ENCODE results near the gene NPAS3. TPM values are rescaled to one million over a fixed set of nuclear protein-coding genes. Genes with fewer than 3 reads are reported as not detected.

NPAS3 gene
- total and polyA plus RNA-seq, 2 of the 13 experiments (the other 11 are each of a cell fraction or from before 2014, with no cell fraction given): not detected

- TF ChIP-seq, protein P1, sequence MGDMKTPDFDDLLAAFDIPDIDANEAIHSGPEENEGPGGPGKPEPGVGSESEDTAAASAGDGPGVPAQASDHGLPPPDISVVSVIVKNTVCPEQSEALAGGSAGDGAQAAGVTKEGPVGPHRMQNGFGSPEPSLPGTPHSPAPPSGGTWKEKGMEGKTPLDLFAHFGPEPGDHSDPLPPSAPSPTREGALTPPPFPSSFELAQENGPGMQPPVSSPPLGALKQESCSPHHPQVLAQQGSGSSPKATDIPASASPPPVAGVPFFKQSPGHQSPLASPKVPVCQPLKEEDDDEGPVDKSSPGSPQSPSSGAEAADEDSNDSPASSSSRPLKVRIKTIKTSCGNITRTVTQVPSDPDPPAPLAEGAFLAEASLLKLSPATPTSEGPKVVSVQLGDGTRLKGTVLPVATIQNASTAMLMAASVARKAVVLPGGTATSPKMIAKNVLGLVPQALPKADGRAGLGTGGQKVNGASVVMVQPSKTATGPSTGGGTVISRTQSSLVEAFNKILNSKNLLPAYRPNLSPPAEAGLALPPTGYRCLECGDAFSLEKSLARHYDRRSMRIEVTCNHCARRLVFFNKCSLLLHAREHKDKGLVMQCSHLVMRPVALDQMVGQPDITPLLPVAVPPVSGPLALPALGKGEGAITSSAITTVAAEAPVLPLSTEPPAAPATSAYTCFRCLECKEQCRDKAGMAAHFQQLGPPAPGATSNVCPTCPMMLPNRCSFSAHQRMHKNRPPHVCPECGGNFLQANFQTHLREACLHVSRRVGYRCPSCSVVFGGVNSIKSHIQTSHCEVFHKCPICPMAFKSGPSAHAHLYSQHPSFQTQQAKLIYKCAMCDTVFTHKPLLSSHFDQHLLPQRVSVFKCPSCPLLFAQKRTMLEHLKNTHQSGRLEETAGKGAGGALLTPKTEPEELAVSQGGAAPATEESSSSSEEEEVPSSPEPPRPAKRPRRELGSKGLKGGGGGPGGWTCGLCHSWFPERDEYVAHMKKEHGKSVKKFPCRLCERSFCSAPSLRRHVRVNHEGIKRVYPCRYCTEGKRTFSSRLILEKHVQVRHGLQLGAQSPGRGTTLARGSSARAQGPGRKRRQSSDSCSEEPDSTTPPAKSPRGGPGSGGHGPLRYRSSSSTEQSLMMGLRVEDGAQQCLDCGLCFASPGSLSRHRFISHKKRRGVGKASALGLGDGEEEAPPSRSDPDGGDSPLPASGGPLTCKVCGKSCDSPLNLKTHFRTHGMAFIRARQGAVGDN (CRISPR knock-in tag; IDR thresholded peaks at IDR 0.05): peak; percentile 28; the same call in 1 of the 2 replicates
- TF ChIP-seq TP53 (CRISPR knock-in tag; conservative IDR thresholded peaks at IDR 0.05): no peak
- no peak for TF ChIP-seq AHR (CRISPR knock-in tag; IDR thresholded peaks at IDR 0.05)
- peak; percentile 67; the same call in 1 of the 2 replicates for TF ChIP-seq ERF (CRISPR knock-in tag; IDR thresholded peaks at IDR 0.05)
- TF ChIP-seq KDM5A (IDR thresholded peaks at IDR 0.05; ENCODE audit: borderline replicate concordance, low read length): no peak
- TF ChIP-seq ZNF431 (CRISPR knock-in tag; IDR thresholded peaks at IDR 0.05; ENCODE audit: borderline replicate concordance, low read depth): peak; percentile 46; the same call in 1 of the 2 replicates
- TF ChIP-seq, protein P2, sequence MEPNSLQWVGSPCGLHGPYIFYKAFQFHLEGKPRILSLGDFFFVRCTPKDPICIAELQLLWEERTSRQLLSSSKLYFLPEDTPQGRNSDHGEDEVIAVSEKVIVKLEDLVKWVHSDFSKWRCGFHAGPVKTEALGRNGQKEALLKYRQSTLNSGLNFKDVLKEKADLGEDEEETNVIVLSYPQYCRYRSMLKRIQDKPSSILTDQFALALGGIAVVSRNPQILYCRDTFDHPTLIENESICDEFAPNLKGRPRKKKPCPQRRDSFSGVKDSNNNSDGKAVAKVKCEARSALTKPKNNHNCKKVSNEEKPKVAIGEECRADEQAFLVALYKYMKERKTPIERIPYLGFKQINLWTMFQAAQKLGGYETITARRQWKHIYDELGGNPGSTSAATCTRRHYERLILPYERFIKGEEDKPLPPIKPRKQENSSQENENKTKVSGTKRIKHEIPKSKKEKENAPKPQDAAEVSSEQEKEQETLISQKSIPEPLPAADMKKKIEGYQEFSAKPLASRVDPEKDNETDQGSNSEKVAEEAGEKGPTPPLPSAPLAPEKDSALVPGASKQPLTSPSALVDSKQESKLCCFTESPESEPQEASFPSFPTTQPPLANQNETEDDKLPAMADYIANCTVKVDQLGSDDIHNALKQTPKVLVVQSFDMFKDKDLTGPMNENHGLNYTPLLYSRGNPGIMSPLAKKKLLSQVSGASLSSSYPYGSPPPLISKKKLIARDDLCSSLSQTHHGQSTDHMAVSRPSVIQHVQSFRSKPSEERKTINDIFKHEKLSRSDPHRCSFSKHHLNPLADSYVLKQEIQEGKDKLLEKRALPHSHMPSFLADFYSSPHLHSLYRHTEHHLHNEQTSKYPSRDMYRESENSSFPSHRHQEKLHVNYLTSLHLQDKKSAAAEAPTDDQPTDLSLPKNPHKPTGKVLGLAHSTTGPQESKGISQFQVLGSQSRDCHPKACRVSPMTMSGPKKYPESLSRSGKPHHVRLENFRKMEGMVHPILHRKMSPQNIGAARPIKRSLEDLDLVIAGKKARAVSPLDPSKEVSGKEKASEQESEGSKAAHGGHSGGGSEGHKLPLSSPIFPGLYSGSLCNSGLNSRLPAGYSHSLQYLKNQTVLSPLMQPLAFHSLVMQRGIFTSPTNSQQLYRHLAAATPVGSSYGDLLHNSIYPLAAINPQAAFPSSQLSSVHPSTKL (CRISPR knock-in tag; IDR thresholded peaks at IDR 0.05): peak; percentile 43; the same call in 1 of the 2 replicates
- TF ChIP-seq HNRNPH1 (optimal IDR thresholded peaks at IDR 0.05; ENCODE audit: low read depth, low read length): no peak
- TF ChIP-seq ZFP90 (CRISPR knock-in tag; IDR thresholded peaks at IDR 0.05; ENCODE audit: borderline replicate concordance): no peak
- peak; percentile 21; the same call in 1 of the 2 replicates for TF ChIP-seq ZNF292 (CRISPR knock-in tag; IDR thresholded peaks at IDR 0.05; ENCODE audit: borderline replicate concordance, low read depth)
- no peak for TF ChIP-seq ZNF788 (CRISPR knock-in tag; IDR thresholded peaks at IDR 0.05; ENCODE audit: borderline replicate concordance)
- TF ChIP-seq ZMYM2 (CRISPR knock-in tag; IDR thresholded peaks at IDR 0.05): no peak
- no peak for TF ChIP-seq CHD4 (IDR thresholded peaks at IDR 0.05; ENCODE audit: borderline replicate concordance, low read length)
- no peak for TF ChIP-seq ATM (IDR thresholded peaks at IDR 0.05; ENCODE audit: borderline replicate concordance)
- TF ChIP-seq, protein P3, sequence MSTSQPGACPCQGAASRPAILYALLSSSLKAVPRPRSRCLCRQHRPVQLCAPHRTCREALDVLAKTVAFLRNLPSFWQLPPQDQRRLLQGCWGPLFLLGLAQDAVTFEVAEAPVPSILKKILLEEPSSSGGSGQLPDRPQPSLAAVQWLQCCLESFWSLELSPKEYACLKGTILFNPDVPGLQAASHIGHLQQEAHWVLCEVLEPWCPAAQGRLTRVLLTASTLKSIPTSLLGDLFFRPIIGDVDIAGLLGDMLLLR (CRISPR knock-in tag; IDR thresholded peaks at IDR 0.05): no peak
- TF ChIP-seq POGK (CRISPR knock-in tag; conservative IDR thresholded peaks at IDR 0.05): 0 out of 2 replicates have a peak, but pooled peaks have one; percentile 30
- peak; percentile 55; the same call in 1 of the 2 replicates for TF ChIP-seq CBX5 (CRISPR knock-in tag; IDR thresholded peaks at IDR 0.05; ENCODE audit: borderline replicate concordance)
- 0 out of 2 replicates have a peak, but pooled peaks have one; percentile 25 for TF ChIP-seq ZNF343 (CRISPR knock-in tag; IDR thresholded peaks at IDR 0.05)
These were observed 910.2 kb downstream of the NPAS3 start (continued) for GRCh38 chr14:33848706-33849454.

Measured in HepG2 (cell line).